Keratinocyte (primary cell): Measurements from ENCODE around the gene INPP4B.

ENCODE experiments used
- CTCF ChIP-seq, 3 experiments: IDR thresholded peaks in 1 of 3; conservative IDR thresholded peaks in 1 of 3; optimal IDR thresholded peaks in 1 of 3; 2 replicates in 2 of 3; 3 replicates in 1 of 3; pipeline versions ENCODE3 to v1.5.1; 2011; ENCODE audit warnings: low read length in 3 of 3, mild to moderate bottlenecking in 3 of 3, moderate library complexity in 2 of 3, control low read depth in 1 of 3, inconsistent platforms in 1 of 3; ENCODE audit not compliant: insufficient read depth in 2 of 3; ENCODE audit errors: extremely low read depth in 1 of 3
- EZH2 ChIP-seq: IDR thresholded peaks from one replicate; pipeline ENCODE4 v1.6.1; 2012; ENCODE audit warnings: inconsistent platforms, mild to moderate bottlenecking, low read length, moderate library complexity

- TF ChIP-seq CTCF (optimal IDR thresholded peaks at IDR 0.05 in 1 of 3, IDR thresholded peaks at IDR 0.05 in 1 of 3, conservative IDR thresholded peaks at IDR 0.05 in 1 of 3; ENCODE audit: extremely low read depth in 1 of 3, insufficient read depth in 2 of 3, low read length in 3 of 3): no peak
- no peak for TF ChIP-seq EZH2
These were observed 440.2 kb downstream of the INPP4B start for GRCh38 chr4:142405695-142406498.
